Duodenal mucosa (tissue), 2 donors: ENCODE results near the gene FARS2.

Experiments
- H3K27ac ChIP-seq: one replicate; pipeline ENCODE4 v1.7.0; 2013; ENCODE audit warnings: low read depth, low read length
- H3K27me3 ChIP-seq, 2 donors: one replicate each; pipeline ENCODE4 v1.7.0; 2013; ENCODE audit warnings: low read length in 2 of 2, control low read depth in 1 of 2; ENCODE audit not compliant: insufficient read depth in 2 of 2, control insufficient read depth in 1 of 2
- H3K36me3 ChIP-seq, 2 donors: one replicate each; pipeline ENCODE4 v1.7.0; 2013; ENCODE audit warnings: low read length in 2 of 2, control low read depth in 1 of 2; ENCODE audit not compliant: insufficient read depth in 2 of 2, control insufficient read depth in 1 of 2
- H3K4me1 ChIP-seq, 2 donors: one replicate each; pipeline ENCODE4 v1.7.0; 2013; ENCODE audit warnings: low read length in 2 of 2, control low read depth in 1 of 2; ENCODE audit not compliant: insufficient read depth in 2 of 2, control insufficient read depth in 1 of 2
- H3K4me3 ChIP-seq, 2 donors: one replicate each; pipeline ENCODE4 v1.7.0; 2013; ENCODE audit warnings: low read length in 2 of 2, low read depth in 1 of 2
- H3K9ac ChIP-seq, 2 donors: one replicate each; pipeline ENCODE4 v1.7.0; 2013; ENCODE audit warnings: low read length in 2 of 2, low read depth in 1 of 2
- H3K9me3 ChIP-seq, 2 donors: one replicate each; pipeline ENCODE4 v1.7.0; 2013; ENCODE audit warnings: low read length in 2 of 2, control low read depth in 1 of 2; ENCODE audit not compliant: control insufficient read depth in 1 of 2

Gene FARS2

GRCh38 chr6:5565971-5566370 lies 304.7 kb downstream of the FARS2 start:
- Histone ChIP-seq H3K4me3 (no peak overlapping the region), H3K36me3 (no peaks in the 10 kb centered on the region), H3K4me1 (no peaks in the 10 kb centered on the region), H3K9ac (no peak overlapping the region), H3K27ac (no peak overlapping the region), H3K27me3 (no peaks in the 10 kb centered on the region), H3K9me3 (no peaks in the 10 kb centered on the region)

- H3K36me3 ChIP-seq = no peaks in the 10 kb centered on the region
Observed at GRCh38 chr6:5566718-5567117, 305.4 kb downstream of the FARS2 start.

GRCh38 chr6:5567352-5567751 lies 306.0 kb downstream of the FARS2 start:
- Histone ChIP-seq H3K9me3 (no peaks in the 10 kb centered on the region), H3K27me3 (no peaks in the 10 kb centered on the region), H3K4me1 (no peaks in the 10 kb centered on the region), H3K36me3 (no peaks in the 10 kb centered on the region), H3K4me3 (no peak overlapping the region), H3K9ac (no peak overlapping the region), H3K27ac (no peak overlapping the region)

More at GRCh38 chr6:5566718-5567117, 305.4 kb downstream of the FARS2 start:
- no peaks in the 10 kb centered on the region for H3K27me3 ChIP-seq
- no peaks in the 10 kb centered on the region for H3K9me3 ChIP-seq
- H3K4me3 ChIP-seq = no peak overlapping the region
- no peak overlapping the region for H3K9ac ChIP-seq
- no peaks in the 10 kb centered on the region for H3K4me1 ChIP-seq
- no peak overlapping the region for H3K27ac ChIP-seq

GRCh38 chr6:5567890-5568289 lies 306.6 kb downstream of the FARS2 start:
- Histone ChIP-seq H3K4me3 (no peak overlapping the region), H3K27me3 (no peaks in the 10 kb centered on the region), H3K27ac (no peak overlapping the region), H3K36me3 (no peaks in the 10 kb centered on the region), H3K9ac (no peak overlapping the region), H3K9me3 (no peaks in the 10 kb centered on the region), H3K4me1 (no peaks in the 10 kb centered on the region)

GRCh38 chr6:5569491-5569890 lies 308.2 kb downstream of the FARS2 start:
- Histone ChIP-seq H3K27me3 (no peaks in the 10 kb centered on the region), H3K9me3 (no peaks in the 10 kb centered on the region), H3K4me1 (no peaks in the 10 kb centered on the region)

GRCh38 chr6:5570641-5571040 lies 309.3 kb downstream of the FARS2 start:
- Histone ChIP-seq H3K9ac (no peak overlapping the region), H3K9me3 (no peaks in the 10 kb centered on the region), H3K4me3 (no peak overlapping the region), H3K27me3 (no peaks in the 10 kb centered on the region), H3K27ac (no peak overlapping the region), H3K36me3 (no peaks in the 10 kb centered on the region), H3K4me1 (no peaks in the 10 kb centered on the region)

More at GRCh38 chr6:5569491-5569890, 308.2 kb downstream of the FARS2 start:
- no peak overlapping the region for H3K27ac ChIP-seq
- H3K9ac ChIP-seq = no peak overlapping the region
- H3K4me3 ChIP-seq = no peak overlapping the region
- no peaks in the 10 kb centered on the region for H3K36me3 ChIP-seq

- no peaks in the 10 kb centered on the region for H3K36me3 ChIP-seq
- no peak overlapping the region for H3K9ac ChIP-seq
- no peak overlapping the region for H3K4me3 ChIP-seq
- H3K9me3 ChIP-seq = peaks cover 2 to 3% of the 10 kb centered on the region in 2 donors
- no peak overlapping the region for H3K27ac ChIP-seq
- H3K27me3 ChIP-seq = no peaks in the 10 kb centered on the region
- H3K4me1 ChIP-seq = no peaks in the 10 kb centered on the region
Observed at GRCh38 chr6:5580736-5581581, 319.6 kb downstream of the FARS2 start.

GRCh38 chr6:5582762-5583161 lies 321.4 kb downstream of the FARS2 start:
- Histone ChIP-seq H3K4me1 (no peaks in the 10 kb centered on the region), H3K9me3 (peaks cover 5 to 10% of the 10 kb centered on the region in 2 donors), H3K4me3 (no peak overlapping the region), H3K27me3 (no peaks in the 10 kb centered on the region), H3K27ac (no peak overlapping the region), H3K36me3 (no peaks in the 10 kb centered on the region), H3K9ac (no peak overlapping the region)

GRCh38 chr6:5583528-5583927 lies 322.2 kb downstream of the FARS2 start:
- Histone ChIP-seq H3K27ac (no peak overlapping the region), H3K9me3 (peaks cover 5 to 10% of the 10 kb centered on the region in 2 donors), H3K4me1 (no peaks in the 10 kb centered on the region), H3K27me3 (no peaks in the 10 kb centered on the region), H3K4me3 (no peak overlapping the region), H3K36me3 (no peaks in the 10 kb centered on the region), H3K9ac (no peak overlapping the region)

- Histone ChIP-seq H3K9me3 (peaks cover 5 to 10% of the 10 kb centered on the region in 2 donors), H3K36me3 (no peaks in the 10 kb centered on the region), H3K4me1 (no peaks in the 10 kb centered on the region), H3K27ac (no peak overlapping the region), H3K27me3 (no peaks in the 10 kb centered on the region), H3K9ac (no peak overlapping the region), H3K4me3 (no peak overlapping the region)
Observed at GRCh38 chr6:5584078-5584482, 322.8 kb downstream of the FARS2 start.
